ENCODE results near the gene FUT8. TPM values are rescaled to one million over a fixed set of nuclear protein-coding genes. Genes with fewer than 3 reads are reported as not detected.

Gene FUT8
- total RNA-seq, 4 donors from 2014 or later, result 29.2 to 55.5 (median 41.1) TPM

DNA sequence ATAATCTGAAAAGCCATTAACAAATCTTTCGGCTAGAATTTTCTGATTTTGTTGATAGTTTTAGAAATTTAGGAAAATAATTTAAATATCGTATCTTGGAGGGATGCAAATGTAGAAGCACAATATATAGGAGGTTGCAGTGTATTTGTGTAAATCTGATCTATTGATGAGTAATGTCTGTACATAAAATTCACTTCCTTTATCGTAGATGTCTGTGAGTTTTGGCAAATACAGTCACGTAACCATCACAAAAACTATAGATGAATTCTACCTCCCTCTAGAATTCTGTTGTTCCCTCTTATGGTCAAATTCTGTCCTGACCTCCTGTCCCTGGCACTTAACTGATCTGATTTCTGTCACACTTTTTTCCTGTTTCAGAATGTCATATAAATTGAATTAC lies 151.8 kb downstream of the FUT8 start:
- no peaks in the 10 kb centered on the region for H3K36me3 ChIP-seq
- no peak overlapping the region for H3K27ac ChIP-seq
- H3K27me3 ChIP-seq, result no peaks in the 10 kb centered on the region
- intact Hi-C loops (cut with DNase I), result no loop called here
- DNase-seq, result no peak
- no peak overlapping the region for H3K4me3 ChIP-seq (replicated peaks in 1 of 3)
- H3K9me3 ChIP-seq, result no peaks in the 10 kb centered on the region
- TF ChIP-seq, protein P1, sequence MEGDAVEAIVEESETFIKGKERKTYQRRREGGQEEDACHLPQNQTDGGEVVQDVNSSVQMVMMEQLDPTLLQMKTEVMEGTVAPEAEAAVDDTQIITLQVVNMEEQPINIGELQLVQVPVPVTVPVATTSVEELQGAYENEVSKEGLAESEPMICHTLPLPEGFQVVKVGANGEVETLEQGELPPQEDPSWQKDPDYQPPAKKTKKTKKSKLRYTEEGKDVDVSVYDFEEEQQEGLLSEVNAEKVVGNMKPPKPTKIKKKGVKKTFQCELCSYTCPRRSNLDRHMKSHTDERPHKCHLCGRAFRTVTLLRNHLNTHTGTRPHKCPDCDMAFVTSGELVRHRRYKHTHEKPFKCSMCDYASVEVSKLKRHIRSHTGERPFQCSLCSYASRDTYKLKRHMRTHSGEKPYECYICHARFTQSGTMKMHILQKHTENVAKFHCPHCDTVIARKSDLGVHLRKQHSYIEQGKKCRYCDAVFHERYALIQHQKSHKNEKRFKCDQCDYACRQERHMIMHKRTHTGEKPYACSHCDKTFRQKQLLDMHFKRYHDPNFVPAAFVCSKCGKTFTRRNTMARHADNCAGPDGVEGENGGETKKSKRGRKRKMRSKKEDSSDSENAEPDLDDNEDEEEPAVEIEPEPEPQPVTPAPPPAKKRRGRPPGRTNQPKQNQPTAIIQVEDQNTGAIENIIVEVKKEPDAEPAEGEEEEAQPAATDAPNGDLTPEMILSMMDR (IDR thresholded peaks at IDR 0.05), result no peak
- TF ChIP-seq POLR2A (IDR thresholded peaks at IDR 0.05), result no peak
- H3K4me1 ChIP-seq, result peaks cover 0 to 5% of the 10 kb centered on the region in 2 donors
- WGBS, 2 donors, result 95 to 97% methylated on average over 4 of the region's 4 CpGs

DNA sequence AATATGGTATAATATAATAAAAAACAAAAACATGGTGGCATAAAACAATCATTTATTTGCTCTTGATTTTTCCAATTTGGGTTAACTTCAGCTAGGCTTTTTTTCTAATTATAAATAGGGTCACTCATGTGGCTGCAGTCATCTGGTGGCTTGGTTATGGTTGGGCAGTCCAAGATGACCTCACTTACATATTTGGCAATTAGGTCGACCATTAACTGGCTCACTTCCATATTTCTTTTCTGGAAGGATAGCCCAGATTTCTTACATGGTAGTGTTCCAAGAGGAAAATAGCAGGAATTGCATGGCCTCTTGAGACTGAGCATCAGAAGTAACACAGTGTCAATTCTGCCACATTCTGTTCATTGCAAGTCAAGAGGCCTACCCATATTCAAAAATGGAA lies 153.4 kb downstream of the FUT8 start:
- intact Hi-C loops (cut with DNase I), result no loop called here
- no peak for DNase-seq
- TF ChIP-seq, protein P1 (IDR thresholded peaks at IDR 0.05), result no peak
- Histone ChIP-seq H3K4me3 (replicated peaks in 1 of 3) (no peak overlapping the region), H3K9me3 (no peaks in the 10 kb centered on the region), H3K36me3 (no peaks in the 10 kb centered on the region), H3K27me3 (no peaks in the 10 kb centered on the region), H3K27ac (no peak overlapping the region), H3K4me1 (peaks cover 0 to 6% of the 10 kb centered on the region in 2 donors)
- 65 to 67% methylated on average over 1 of the region's 1 CpG for WGBS, 2 donors

DNA sequence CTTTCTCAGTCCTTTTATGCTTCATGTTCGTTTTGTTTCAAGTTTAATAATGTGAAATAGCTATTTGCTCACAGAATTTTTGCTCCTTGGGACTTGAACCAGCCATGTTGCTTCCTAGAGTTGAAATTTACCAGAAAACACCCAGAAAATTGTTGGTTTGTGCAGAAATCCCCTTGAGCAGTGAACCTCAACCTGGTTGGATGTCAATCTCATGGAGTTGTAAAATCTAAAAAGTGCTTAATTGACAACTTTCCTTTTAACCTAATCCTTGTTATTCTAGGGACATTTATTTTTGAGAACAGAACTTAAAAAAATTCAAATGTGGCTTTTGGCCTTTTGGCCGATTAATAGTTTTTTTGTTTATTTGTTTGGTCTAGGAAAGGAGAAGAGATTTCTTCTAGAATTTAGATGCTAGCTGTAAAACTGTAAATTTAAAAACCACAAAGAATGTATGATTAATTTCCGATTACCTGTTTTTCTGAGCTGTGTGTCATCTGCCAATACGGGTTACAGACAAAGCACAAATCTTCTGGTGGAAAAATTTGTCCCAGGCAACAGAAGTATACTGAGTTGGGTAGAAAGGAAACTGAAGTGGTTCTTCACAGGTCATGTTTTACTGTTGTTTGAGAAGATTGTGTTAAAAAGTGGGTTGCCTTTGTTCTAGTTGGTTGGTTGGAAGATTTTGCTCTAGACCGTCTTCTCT lies 154.4 kb downstream of the FUT8 start:
- no peak for DNase-seq
- TF ChIP-seq, protein P1 (IDR thresholded peaks at IDR 0.05), result no peak
- no peak for TF ChIP-seq POLR2A (IDR thresholded peaks at IDR 0.05)
- H3K9me3 ChIP-seq, result no peaks in the 10 kb centered on the region
- no peaks in the 10 kb centered on the region for H3K27me3 ChIP-seq
- peaks cover 0 to 6% of the 10 kb centered on the region in 2 donors for H3K4me1 ChIP-seq
- 90 to 94% methylated on average over 5 of the region's 5 CpGs for WGBS, 2 donors
- no peak overlapping the region for H3K27ac ChIP-seq
- no peak overlapping the region for H3K4me3 ChIP-seq (replicated peaks in 1 of 3)
- intact Hi-C loops (cut with DNase I), result no loop called here
- H3K36me3 ChIP-seq, result no peaks in the 10 kb centered on the region

DNA sequence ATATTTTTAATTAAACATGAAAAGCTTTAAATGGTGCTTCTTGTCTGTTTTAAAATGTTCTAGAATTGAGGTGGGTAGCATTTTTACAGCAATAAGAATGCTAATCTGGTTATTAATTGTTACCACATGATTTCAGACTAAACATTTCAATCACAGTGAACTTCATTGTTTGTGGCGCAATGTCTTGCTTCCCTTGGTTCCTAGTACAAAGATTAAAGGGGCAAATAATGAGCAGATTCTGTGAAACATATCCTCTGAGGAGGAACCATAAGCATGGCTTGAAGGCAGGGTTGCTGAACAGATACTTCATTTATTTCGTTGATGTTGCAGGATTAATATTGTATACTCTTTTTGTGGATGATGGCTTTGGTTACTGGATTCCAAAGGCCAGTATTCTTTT lies 162.1 kb downstream of the FUT8 start:
- TF ChIP-seq, protein P1 (IDR thresholded peaks at IDR 0.05), result no peak
- TF ChIP-seq POLR2A (IDR thresholded peaks at IDR 0.05), result no peak
- no peaks in the 10 kb centered on the region for H3K36me3 ChIP-seq
- 68 to 81% methylated on average over 2 of the region's 2 CpGs for WGBS, 2 donors

DNA sequence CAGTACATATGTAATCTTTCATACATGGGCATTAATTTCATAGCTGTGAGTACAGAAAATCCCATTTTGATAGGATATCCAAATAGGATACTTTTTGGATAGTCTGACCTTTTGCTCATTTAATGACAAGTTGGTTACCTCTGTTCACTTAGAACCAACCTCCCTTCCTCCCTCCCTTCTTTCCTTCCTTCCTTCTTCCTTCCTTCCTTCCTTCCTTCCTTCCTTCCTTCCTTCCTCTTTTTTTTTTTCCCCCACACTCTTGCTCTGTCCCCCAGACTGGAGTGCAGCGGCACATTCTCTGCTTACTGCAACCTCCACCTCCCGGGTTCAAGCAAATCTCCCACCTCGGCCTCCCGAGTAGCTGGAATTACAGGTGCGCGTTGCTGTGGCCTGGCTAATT lies 162.9 kb downstream of the FUT8 start:
- Histone ChIP-seq H3K27ac (no peak overlapping the region), H3K4me1 (no peaks in the 10 kb centered on the region), H3K36me3 (no peaks in the 10 kb centered on the region), H3K4me3 (replicated peaks in 1 of 3) (no peak overlapping the region), H3K27me3 (no peaks in the 10 kb centered on the region), H3K9me3 (no peaks in the 10 kb centered on the region)
- intact Hi-C loops (cut with DNase I), result no loop called here
- TF ChIP-seq, protein P1 (IDR thresholded peaks at IDR 0.05), result no peak
- no peak for TF ChIP-seq POLR2A (IDR thresholded peaks at IDR 0.05)
- DNase-seq, result no peak
- 97 to 98% methylated on average over 6 of the region's 6 CpGs for WGBS, 2 donors

More for the DNA sequence above, 162.1 kb downstream of the FUT8 start:
- H3K4me1 ChIP-seq, result no peaks in the 10 kb centered on the region
- no peak overlapping the region for H3K27ac ChIP-seq
- intact Hi-C loops (cut with DNase I), result no loop called here
- no peaks in the 10 kb centered on the region for H3K9me3 ChIP-seq
- no peaks in the 10 kb centered on the region for H3K27me3 ChIP-seq
- no peak overlapping the region for H3K4me3 ChIP-seq (replicated peaks in 1 of 3)
- no peak for DNase-seq

Measured in thyroid gland (tissue), 4 donors.